DND-41 (cell line): Measurements from ENCODE around the gene SPATS2L.

Source experiments
- ATAC-seq: fragments of 200-7000 bp; cut with Tn5 transposase; 3 replicates; pipeline ENCODE4 v1.9.1; 2021; ENCODE audit warnings: low read depth; ENCODE audit not compliant: insufficient read depth
- DNase-seq: peaks from one replicate; pipeline ENCODE4 v3.0.0-alpha.2; 2020
- H2AFZ ChIP-seq: 2 replicates; pipeline ENCODE4 v1.6.0; 2012; ENCODE audit warnings: low read depth, low read length
- H3K27ac ChIP-seq: 2 replicates; pipeline ENCODE4 v1.5.1; 2012; ENCODE audit warnings: low read length, inconsistent platforms
- H3K27me3 ChIP-seq: fragments of 200-600 bp; sonication (generic); 2 replicates; pipeline ENCODE4 v1.6.0; 2012; ENCODE audit warnings: low read length, mild to moderate bottlenecking, inconsistent platforms; ENCODE audit not compliant: insufficient read depth, poor library complexity
- H3K36me3 ChIP-seq: 2 replicates; pipeline ENCODE4 v1.5.1; 2012; ENCODE audit warnings: low read length, inconsistent platforms; ENCODE audit not compliant: insufficient read depth
- H3K4me1 ChIP-seq: 2 replicates; pipeline ENCODE4 v1.5.1; 2012; ENCODE audit warnings: mild to moderate bottlenecking, low read length; ENCODE audit not compliant: insufficient read depth
- H3K4me2 ChIP-seq: 2 replicates; pipeline ENCODE4 v1.6.0; 2012; ENCODE audit warnings: mild to moderate bottlenecking, moderate library complexity, low read length, inconsistent platforms; ENCODE audit not compliant: insufficient read depth
- H3K4me3 ChIP-seq, 2 experiments: fragments of 200-600 bp in 1 of 2; shearing (Covaris generic) in 1 of 2; 2 replicates each; pipeline ENCODE4 v1.5.1; 2012 to 2016; ENCODE audit warnings: inconsistent platforms in 2 of 2, low read length in 2 of 2, mild to moderate bottlenecking in 2 of 2, low read depth in 1 of 2, moderate library complexity in 1 of 2
- H3K79me2 ChIP-seq: 2 replicates; pipeline ENCODE4 v1.6.0; 2012; ENCODE audit warnings: low read length, inconsistent platforms; ENCODE audit not compliant: insufficient read depth
- H3K9ac ChIP-seq: 2 replicates; pipeline ENCODE4 v1.6.0; 2012; ENCODE audit warnings: low read depth, mild to moderate bottlenecking, inconsistent platforms, low read length, moderate library complexity
- H3K9me3 ChIP-seq: 2 replicates; pipeline ENCODE4 v1.5.1; 2012; ENCODE audit warnings: low read length, moderate library complexity, mild to moderate bottlenecking, inconsistent platforms; ENCODE audit not compliant: insufficient read depth, severe bottlenecking
- H4K20me1 ChIP-seq: 2 replicates; pipeline ENCODE4 v1.6.0; 2012; ENCODE audit warnings: low read length; ENCODE audit not compliant: insufficient read depth
- CTCF ChIP-seq: IDR thresholded peaks from 2 replicates; pipeline ENCODE4 v1.5.1; 2012; ENCODE audit warnings: borderline replicate concordance, low read length, moderate library complexity, mild to moderate bottlenecking; ENCODE audit not compliant: poor library complexity, severe bottlenecking; ENCODE audit errors: extremely low read depth
- EZH2 ChIP-seq: IDR thresholded peaks from 3 replicates; pipeline ENCODE4 v1.6.1; 2012; ENCODE audit warnings: borderline replicate concordance, low read depth, mild to moderate bottlenecking, moderate library complexity, low read length, inconsistent platforms; ENCODE audit not compliant: severe bottlenecking

SPATS2L gene

GRCh38 chr2:200336980-200337615, 30.6 kb downstream of the SPATS2L start:
- Histone ChIP-seq H3K9ac (no peak overlapping the region), H3K27me3 (no peaks in the 10 kb centered on the region), H3K79me2 (no peaks in the 10 kb centered on the region), H3K4me3 (no peak overlapping the region), H3K36me3 (no peaks in the 10 kb centered on the region), H4K20me1 (no peaks in the 10 kb centered on the region), H2AFZ (no peak overlapping the region), H3K4me2 (no peak overlapping the region), H3K9me3 (no peaks in the 10 kb centered on the region), H3K4me1 (no peaks in the 10 kb centered on the region), H3K27ac (no peak overlapping the region)
- TF ChIP-seq CTCF (no peak), EZH2 (no peak)
- no peak for DNase-seq
- no peak for ATAC-seq

- Histone ChIP-seq H3K9ac (no peak overlapping the region), H3K27ac (no peak overlapping the region), H3K4me1 (no peaks in the 10 kb centered on the region), H3K79me2 (no peaks in the 10 kb centered on the region), H2AFZ (no peak overlapping the region), H3K36me3 (no peaks in the 10 kb centered on the region), H3K4me3 (no peak overlapping the region), H3K4me2 (no peak overlapping the region), H4K20me1 (no peaks in the 10 kb centered on the region), H3K9me3 (no peaks in the 10 kb centered on the region), H3K27me3 (no peaks in the 10 kb centered on the region)
- ATAC-seq (no peak), DNase-seq (no peak)
- TF ChIP-seq CTCF (no peak), EZH2 (no peak)
Observed at GRCh38 chr2:200337621-200338020, 31.1 kb downstream of the SPATS2L start.

GRCh38 chr2:200338692-200339091, 32.2 kb downstream of the SPATS2L start:
- TF ChIP-seq CTCF (no peak), EZH2 (no peak)
- H3K36me3 ChIP-seq, result no peaks in the 10 kb centered on the region
- DNase-seq, result no peak

More at GRCh38 chr2:200338692-200339091, 32.2 kb downstream of the SPATS2L start:
- Histone ChIP-seq H3K79me2 (no peaks in the 10 kb centered on the region), H3K9ac (no peak overlapping the region), H3K27me3 (no peaks in the 10 kb centered on the region), H2AFZ (no peak overlapping the region), H3K27ac (no peak overlapping the region), H3K9me3 (no peaks in the 10 kb centered on the region), H3K4me2 (no peak overlapping the region), H3K4me3 (no peak overlapping the region), H3K4me1 (no peaks in the 10 kb centered on the region), H4K20me1 (no peaks in the 10 kb centered on the region)
- no peak for ATAC-seq
